Esophagus muscularis mucosa (tissue), 3 donors: ENCODE measurements around the gene KRT15.

Experiments
- POLR2A ChIP-seq: fragments of 450-650 bp; IDR thresholded peaks from one replicate; pipeline ENCODE4 v1.6.1; 2017; ENCODE audit warnings: antibody characterized with exemption, moderate library complexity, mild to moderate bottlenecking, low read depth
- POLR2AphosphoS5 ChIP-seq, 2 donors: sonication (generic); formaldehyde crosslinking; IDR thresholded peaks; one replicate each; pipeline ENCODE4 v1.6.1; 2017; ENCODE audit warnings: antibody characterized with exemption in 2 of 2
- TF ChIP-seq, protein P1 (sequence below), 3 experiments: fragments of 200-600 bp in 2 of 3; fragments of 450-650 bp in 1 of 3; sonication (generic) in 2 of 3; IDR thresholded peaks; one replicate each; pipeline ENCODE4 v1.5.1; 2017 to 2019; ENCODE audit warnings: antibody characterized with exemption in 3 of 3, mild to moderate bottlenecking in 2 of 3, moderate library complexity in 1 of 3

DNA sequence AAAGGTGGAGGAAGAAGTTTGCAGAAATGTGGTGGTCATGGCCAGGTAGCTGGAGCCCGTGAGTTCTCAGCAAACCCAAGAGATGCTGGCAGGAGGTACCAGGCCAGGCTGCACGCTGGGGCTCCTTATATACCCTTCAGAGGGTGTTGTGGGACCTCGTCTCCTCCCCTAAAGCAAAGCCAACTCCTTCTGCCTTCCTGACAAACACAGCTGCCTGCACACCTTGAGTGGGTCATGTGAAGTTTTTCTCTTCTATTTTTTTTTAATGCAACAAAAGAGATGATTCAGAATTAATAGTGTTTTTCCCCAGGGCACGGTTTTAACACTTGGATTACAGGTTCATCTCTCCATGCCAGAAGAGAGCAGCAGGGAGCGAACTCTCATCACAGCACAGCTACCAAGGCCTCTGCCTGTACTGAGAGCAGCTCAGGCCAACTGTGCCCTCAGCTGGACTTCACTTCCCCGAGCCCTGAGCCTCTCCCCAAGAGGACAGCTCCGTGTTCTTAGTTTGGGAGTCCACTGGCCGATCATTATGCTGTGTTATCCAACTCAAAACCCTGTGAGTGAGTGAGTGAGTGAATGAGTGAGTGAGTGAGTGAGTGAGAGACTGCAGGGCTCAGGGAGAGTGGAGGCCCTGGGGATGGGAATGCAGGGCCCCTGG is at the start of gene KRT15:
- TF ChIP-seq, protein P1, sequence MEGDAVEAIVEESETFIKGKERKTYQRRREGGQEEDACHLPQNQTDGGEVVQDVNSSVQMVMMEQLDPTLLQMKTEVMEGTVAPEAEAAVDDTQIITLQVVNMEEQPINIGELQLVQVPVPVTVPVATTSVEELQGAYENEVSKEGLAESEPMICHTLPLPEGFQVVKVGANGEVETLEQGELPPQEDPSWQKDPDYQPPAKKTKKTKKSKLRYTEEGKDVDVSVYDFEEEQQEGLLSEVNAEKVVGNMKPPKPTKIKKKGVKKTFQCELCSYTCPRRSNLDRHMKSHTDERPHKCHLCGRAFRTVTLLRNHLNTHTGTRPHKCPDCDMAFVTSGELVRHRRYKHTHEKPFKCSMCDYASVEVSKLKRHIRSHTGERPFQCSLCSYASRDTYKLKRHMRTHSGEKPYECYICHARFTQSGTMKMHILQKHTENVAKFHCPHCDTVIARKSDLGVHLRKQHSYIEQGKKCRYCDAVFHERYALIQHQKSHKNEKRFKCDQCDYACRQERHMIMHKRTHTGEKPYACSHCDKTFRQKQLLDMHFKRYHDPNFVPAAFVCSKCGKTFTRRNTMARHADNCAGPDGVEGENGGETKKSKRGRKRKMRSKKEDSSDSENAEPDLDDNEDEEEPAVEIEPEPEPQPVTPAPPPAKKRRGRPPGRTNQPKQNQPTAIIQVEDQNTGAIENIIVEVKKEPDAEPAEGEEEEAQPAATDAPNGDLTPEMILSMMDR (IDR thresholded peaks at IDR 0.05): no peak
- no peak for TF ChIP-seq POLR2A
- TF ChIP-seq POLR2AphosphoS5 (IDR thresholded peaks at IDR 0.05): no peak
